DOHH2 (cell line): ENCODE data around the gene TCP10L.

Source experiments
- H3F3A ChIP-seq: fragments of 200-600 bp; sonication (generic), shearing (Covaris generic); 2 replicates; pipeline ENCODE4 v1.6.0; 2016; ENCODE audit warnings: antibody characterized with exemption, mild to moderate bottlenecking; ENCODE audit not compliant: control insufficient read depth, insufficient read depth
- H3K27ac ChIP-seq: fragments of 200-600 bp; sonication (generic); 2 replicates; pipeline ENCODE4 v1.5.1; 2014; ENCODE audit warnings: low read depth, mild to moderate bottlenecking, low read length, moderate library complexity
- H3K27me3 ChIP-seq: fragments of 200-600 bp; sonication (generic); 2 replicates; pipeline ENCODE4 v1.6.1; 2014; ENCODE audit warnings: mild to moderate bottlenecking, low read length, mixed read lengths; ENCODE audit not compliant: control insufficient read depth
- H3K36me3 ChIP-seq: fragments of 200-600 bp; sonication (generic); 2 replicates; pipeline ENCODE4 v1.6.1; 2014; ENCODE audit warnings: mild to moderate bottlenecking, low read length, moderate library complexity, mixed read lengths; ENCODE audit not compliant: control insufficient read depth
- H3K4me1 ChIP-seq: fragments of 200-600 bp; sonication (generic); 2 replicates; pipeline ENCODE4 v1.6.1; 2014; ENCODE audit warnings: mild to moderate bottlenecking, low read length, mixed read lengths; ENCODE audit not compliant: control insufficient read depth
- H3K4me2 ChIP-seq: fragments of 200-600 bp; sonication (generic); 2 replicates; pipeline ENCODE4 v1.6.0; 2014; ENCODE audit warnings: mild to moderate bottlenecking, low read length, moderate library complexity
- H3K4me3 ChIP-seq: fragments of 200-600 bp; sonication (generic); 2 replicates; pipeline ENCODE4 v1.5.1; 2014; ENCODE audit warnings: mild to moderate bottlenecking, low read length, mixed read lengths
- H3K79me2 ChIP-seq: fragments of 200-600 bp; sonication (generic); 2 replicates; pipeline ENCODE4 v1.6.1; 2014; ENCODE audit warnings: mild to moderate bottlenecking, low read length, mixed read lengths; ENCODE audit not compliant: control insufficient read depth
- H3K9me2 ChIP-seq: fragments of 200-600 bp; sonication (generic); replicated peaks from 2 replicates; pipeline ENCODE4 v1.6.1; 2014; ENCODE audit warnings: mild to moderate bottlenecking, low read length, mixed read lengths; ENCODE audit not compliant: control insufficient read depth
- H3K9me3 ChIP-seq: fragments of 200-600 bp; sonication (generic); 2 replicates; pipeline ENCODE4 v1.6.1; 2014; ENCODE audit warnings: antibody characterized with exemption, low read length, mixed read lengths; ENCODE audit not compliant: control insufficient read depth, insufficient read depth
- H4K20me1 ChIP-seq: fragments of 200-600 bp; sonication (generic); 2 replicates; pipeline ENCODE4 v1.6.0; 2014; ENCODE audit warnings: low read depth, mild to moderate bottlenecking, antibody characterized with exemption, low read length, moderate library complexity; ENCODE audit not compliant: control insufficient read depth, insufficient read depth
- CTCF ChIP-seq: fragments of 200-600 bp; sonication (generic); IDR thresholded peaks from one replicate; pipeline ENCODE4 v1.5.1; 2014; ENCODE audit warnings: antibody characterized with exemption, mild to moderate bottlenecking, low read depth, low read length; ENCODE audit not compliant: poor library complexity, severe bottlenecking
- EZH2phosphoT487 ChIP-seq: fragments of 200-600 bp; sonication (generic); IDR thresholded peaks from 2 replicates; pipeline ENCODE4 v1.6.1; 2017; ENCODE audit warnings: borderline replicate concordance, mild to moderate bottlenecking, antibody characterized with exemption, low read length, moderate library complexity, mixed read lengths

The TCP10L gene

GRCh38 chr21:32549440-32549839 lies 35.9 kb downstream of the TCP10L start:
- Histone ChIP-seq H3K4me1 (no peaks in the 10 kb centered on the region), H3K9me2 (no peaks in the 10 kb centered on the region), H3K36me3 (no peaks in the 10 kb centered on the region), H3K9me3 (no peaks in the 10 kb centered on the region), H3K4me2 (no peak overlapping the region), H3K4me3 (no peak overlapping the region), H3K27ac (no peak overlapping the region), H3F3A (no peaks in the 10 kb centered on the region), H3K27me3 (peaks cover 9% of the 10 kb centered on the region; the same call in 1 of the 2 replicates), H4K20me1 (no peaks in the 10 kb centered on the region), H3K79me2 (no peaks in the 10 kb centered on the region)
- TF ChIP-seq EZH2phosphoT487 (no peak), CTCF (no peak)

DNA sequence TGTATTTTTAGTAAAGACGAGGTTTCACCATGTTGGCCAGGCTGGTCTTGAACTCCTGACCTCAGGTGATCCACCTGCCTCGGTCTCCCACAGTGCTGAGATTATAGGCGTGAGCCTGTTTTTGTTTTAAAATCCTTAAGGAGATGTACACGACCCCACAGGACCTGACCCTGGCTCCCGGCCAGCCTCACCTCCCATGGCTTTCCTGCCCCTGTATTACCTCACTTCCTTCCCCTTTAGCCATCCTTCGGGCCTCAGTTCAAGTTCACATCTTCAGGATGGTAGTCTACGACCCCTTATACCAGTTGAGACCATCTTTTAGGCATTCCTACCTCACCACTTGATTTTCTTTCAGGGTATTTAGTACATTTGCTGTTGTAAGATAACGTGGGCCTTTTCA lies 36.3 kb downstream of the TCP10L start:
- no peak overlapping the region for H3K4me2 ChIP-seq
- no peaks in the 10 kb centered on the region for H3K36me3 ChIP-seq

DNA sequence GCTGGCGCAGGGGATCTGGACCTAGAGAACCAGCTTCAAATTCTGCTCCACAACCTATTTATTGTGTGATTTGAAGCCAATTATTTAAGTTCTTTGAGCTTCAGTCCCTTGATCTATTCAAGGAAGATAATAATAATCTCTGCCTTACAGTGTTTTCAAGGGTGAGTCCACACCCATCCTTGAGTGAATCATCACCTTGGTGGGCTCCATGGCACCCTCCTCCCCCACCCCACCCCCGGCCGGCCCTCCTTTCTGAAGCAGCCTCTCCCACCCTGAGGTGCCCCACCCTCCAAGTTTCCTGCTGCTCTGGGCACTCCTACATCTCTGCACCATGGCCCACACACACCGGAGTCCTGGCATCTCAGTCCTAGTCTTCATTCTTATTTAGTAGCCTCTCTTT lies 38.3 kb downstream of the TCP10L start:
- no peaks in the 10 kb centered on the region for H3K9me3 ChIP-seq
- TF ChIP-seq CTCF = no peak
- no peak for TF ChIP-seq EZH2phosphoT487
- no peak overlapping the region for H3K4me3 ChIP-seq
- no peaks in the 10 kb centered on the region for H3K9me2 ChIP-seq
- no peak overlapping the region for H3K27ac ChIP-seq
- H3K79me2 ChIP-seq = no peaks in the 10 kb centered on the region
- no peaks in the 10 kb centered on the region for H3K4me1 ChIP-seq
- H3F3A ChIP-seq = no peaks in the 10 kb centered on the region
- no peak overlapping the region for H3K4me2 ChIP-seq
- H4K20me1 ChIP-seq = no peaks in the 10 kb centered on the region
- H3K27me3 ChIP-seq = peaks cover 9% of the 10 kb centered on the region; the same call in 1 of the 2 replicates
- no peaks in the 10 kb centered on the region for H3K36me3 ChIP-seq

More for the DNA sequence above, 36.3 kb downstream of the TCP10L start:
- no peaks in the 10 kb centered on the region for H3K4me1 ChIP-seq
- H3K9me2 ChIP-seq = no peaks in the 10 kb centered on the region
- TF ChIP-seq EZH2phosphoT487 (no peak), CTCF (no peak)
- no peaks in the 10 kb centered on the region for H3K9me3 ChIP-seq
- H4K20me1 ChIP-seq = no peaks in the 10 kb centered on the region
- peaks cover 9% of the 10 kb centered on the region; the same call in 1 of the 2 replicates for H3K27me3 ChIP-seq
- no peak overlapping the region for H3K27ac ChIP-seq
- no peaks in the 10 kb centered on the region for H3K79me2 ChIP-seq
- no peaks in the 10 kb centered on the region for H3F3A ChIP-seq
- no peak overlapping the region for H3K4me3 ChIP-seq

GRCh38 chr21:32545948-32546441 lies 39.3 kb downstream of the TCP10L start:
- Histone ChIP-seq H3K4me2 (no peak overlapping the region), H3K27ac (no peak overlapping the region), H3K36me3 (no peaks in the 10 kb centered on the region)

More at GRCh38 chr21:32545948-32546441, 39.3 kb downstream of the TCP10L start:
- TF ChIP-seq CTCF = no peak
- TF ChIP-seq EZH2phosphoT487 = no peak
- Histone ChIP-seq H3K27me3 (peaks cover 5% of the 10 kb centered on the region; the same call in 1 of the 2 replicates), H4K20me1 (no peaks in the 10 kb centered on the region), H3K9me3 (no peaks in the 10 kb centered on the region), H3K4me1 (no peaks in the 10 kb centered on the region), H3F3A (no peaks in the 10 kb centered on the region), H3K9me2 (no peaks in the 10 kb centered on the region), H3K4me3 (no peak overlapping the region), H3K79me2 (no peaks in the 10 kb centered on the region)
